Stimulated activated CD8-positive, alpha-beta memory T cell treated with anti-CD3 and anti-CD28 coated beads, Interleukin-15, amount 100 ng/mL, for 1 hour (primary cell): Measurements from ENCODE around the gene STK32C.

Source experiments
- DNase-seq: peaks from one replicate; pipeline ENCODE4 v3.0.0-alpha.2; 2020; ENCODE audit warnings: low read depth

The STK32C gene

DNA sequence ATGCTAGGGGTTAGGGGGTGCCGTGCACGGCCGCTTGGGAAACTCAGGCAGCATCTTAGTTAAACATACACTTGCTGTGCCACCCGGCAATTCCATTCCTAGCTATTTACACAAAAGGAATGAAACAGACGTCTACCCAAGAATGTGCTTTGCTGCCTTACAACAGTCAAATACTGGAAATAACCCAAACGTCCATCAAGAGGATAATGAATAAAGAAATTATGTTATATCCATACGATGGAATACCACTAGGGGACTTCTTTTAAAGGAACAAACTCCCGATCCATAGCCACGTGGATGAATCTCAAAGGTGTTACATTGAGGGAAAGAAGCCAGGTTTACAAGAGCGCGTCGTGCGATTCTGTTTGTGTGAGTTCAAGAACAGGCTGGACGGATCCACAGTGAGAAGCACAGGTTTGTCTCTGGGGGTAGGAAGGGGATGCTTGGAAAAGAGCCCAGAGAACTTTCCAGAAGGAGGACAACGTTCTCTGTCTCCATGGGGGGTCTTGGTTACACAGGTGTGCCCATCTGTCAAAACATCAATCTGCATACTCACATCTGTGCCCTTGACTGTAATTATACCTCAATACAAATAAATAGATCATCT lies 41.8 kb downstream of the STK32C start:
- no peak for DNase-seq

DNA sequence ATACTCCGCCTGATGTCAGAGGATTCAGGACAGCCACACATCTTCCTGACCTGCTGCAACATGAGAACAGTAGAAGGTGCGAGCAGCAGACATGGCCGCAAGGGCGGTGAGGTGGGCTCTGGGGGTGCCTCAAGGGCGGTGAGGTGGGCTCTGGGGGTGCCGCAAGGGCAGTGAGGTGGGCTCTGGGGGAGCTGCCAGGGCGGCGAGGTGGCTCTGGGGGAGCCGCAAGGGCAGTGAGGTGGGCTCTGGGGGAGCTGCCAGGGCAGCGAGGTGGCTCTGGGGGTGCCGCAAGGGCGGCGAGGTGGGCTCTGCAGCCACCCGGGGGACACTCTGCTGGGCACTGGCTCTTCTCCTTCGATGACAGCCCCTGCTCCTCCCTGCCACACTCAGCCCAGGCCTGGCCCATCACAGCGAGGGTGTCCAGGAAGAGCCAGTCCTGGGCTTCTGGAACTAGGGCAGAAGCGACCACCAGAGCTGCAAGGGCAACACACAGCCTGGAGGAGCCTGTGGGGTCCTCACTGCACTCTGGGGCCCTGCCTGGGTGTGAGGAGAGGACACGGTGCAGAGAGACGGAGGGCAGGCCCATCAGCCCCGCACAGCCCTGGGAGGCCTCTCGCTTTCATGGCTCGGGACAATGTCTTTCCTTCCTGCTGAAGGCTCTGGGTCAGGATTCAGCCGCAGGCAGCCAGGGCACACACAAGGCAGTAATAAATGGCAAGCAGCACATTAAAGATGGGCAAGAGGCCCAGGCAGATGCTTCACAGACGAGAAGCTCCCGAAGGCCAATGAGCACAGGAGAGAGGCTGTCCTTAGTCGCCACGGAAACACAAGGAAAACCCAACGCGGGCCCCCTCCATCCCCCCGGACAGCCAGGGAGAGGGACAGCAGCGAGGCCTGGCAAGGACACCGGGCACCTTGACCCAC lies 42.5 kb downstream of the STK32C start:
- DNase-seq, result no peak

DNA sequence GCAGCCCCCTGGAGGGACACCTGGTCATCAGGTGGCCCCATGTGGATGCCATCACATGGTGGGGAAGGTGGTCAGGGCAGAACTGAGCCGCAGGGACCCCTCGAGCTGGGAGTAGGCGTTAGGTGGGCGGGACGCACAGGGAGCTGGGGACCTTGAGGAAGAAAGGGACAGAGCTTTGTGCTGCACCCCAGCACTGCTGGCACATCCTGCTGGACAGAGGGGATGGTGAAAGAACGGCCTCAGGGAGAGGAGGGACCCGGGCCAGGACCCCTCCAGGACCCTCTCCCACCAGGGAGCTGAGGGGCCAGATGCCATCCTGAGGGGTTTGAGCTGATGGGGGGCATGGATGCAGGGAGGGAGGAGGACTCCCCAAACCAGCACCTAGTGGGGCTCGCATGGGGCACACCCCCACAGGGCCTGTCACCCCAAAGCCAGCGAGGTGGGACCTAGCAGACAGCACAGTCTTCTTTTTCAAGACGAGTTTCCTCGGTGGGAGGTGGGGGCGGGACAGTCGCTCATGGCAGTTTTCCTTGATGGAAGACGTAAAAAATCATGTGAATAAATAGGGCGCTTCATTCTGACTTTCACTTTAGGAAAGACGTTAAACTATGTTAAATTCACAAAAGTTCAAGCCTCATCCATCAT lies 43.3 kb downstream of the STK32C start:
- DNase-seq, result no peak

DNA sequence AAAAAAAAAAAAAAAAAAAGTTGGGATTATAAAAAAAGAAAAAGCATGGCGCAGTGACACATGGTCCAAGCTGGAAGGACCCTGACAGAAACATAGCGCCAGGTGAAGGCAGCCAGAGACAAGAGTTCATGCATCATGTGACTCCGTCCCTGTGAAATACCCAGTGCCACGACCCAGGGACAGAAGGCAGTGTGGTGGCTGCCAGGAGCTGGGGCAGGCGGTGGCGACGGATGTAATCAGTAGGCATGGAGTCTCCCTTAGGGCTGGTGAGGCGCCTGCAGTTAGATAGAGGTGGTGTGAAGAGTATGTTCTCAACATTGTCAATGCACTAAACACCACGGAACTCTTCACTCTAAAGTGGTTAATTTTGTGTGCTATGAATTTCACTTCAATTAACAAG lies 43.9 kb downstream of the STK32C start:
- no peak for DNase-seq

DNA sequence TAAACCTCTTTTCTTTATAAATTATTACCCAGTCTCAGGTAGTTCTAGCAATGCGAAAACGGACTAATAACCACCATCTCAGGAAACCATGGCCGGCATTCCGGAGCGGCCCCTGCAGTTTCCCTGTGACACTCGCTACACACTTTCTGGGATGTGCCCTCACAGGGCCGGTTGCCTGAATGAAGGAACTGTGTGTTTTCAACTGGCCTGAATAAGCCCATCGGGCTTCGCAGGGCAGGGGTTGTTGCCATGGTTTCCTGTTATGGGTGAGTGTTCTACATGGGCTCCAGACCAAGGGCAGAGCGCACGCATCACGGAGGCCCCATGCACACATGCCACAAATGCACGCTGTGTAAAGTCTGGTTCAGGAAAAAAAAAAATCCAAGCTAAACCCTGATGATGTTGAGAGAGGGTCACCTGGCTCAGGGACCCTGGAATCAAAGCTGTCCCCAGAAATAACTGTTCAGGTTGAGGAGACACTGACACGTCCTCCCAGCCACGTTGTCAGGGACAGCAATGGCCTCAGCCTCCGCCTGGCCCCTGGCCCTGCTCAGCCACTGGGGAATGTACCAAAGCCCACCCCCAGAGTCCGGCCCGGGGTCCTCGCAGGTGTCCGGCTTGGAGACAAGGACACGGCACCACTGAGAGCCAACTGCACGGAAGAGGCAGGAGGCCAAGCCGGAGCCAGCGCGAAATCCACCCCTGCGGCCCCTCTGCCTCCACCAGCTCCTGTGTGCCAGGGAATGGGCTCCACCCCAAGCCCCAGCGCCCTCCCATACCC lies 47.9 kb downstream of the STK32C start:
- DNase-seq, result no peak

DNA sequence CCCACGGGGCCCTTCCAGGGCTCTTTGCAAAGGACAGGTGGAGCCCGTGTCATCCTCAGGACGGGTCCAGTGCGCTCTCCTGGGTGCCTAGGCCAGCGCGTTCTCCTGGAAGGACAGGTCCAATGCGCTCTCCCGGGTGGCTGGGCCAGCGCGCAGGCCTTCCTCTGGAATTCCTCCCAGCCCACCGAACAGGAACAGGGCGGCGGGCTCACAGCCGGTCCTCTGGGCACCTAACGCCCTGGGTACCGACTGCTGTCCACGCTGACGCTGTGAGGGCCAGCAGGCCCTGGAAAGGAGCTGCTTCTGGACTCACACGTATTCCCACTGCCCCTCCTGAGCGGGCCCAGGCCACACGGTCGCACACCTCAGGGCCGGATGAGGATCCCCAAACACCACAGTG lies 49.3 kb downstream of the STK32C start:
- DNase-seq, result no peak

DNA sequence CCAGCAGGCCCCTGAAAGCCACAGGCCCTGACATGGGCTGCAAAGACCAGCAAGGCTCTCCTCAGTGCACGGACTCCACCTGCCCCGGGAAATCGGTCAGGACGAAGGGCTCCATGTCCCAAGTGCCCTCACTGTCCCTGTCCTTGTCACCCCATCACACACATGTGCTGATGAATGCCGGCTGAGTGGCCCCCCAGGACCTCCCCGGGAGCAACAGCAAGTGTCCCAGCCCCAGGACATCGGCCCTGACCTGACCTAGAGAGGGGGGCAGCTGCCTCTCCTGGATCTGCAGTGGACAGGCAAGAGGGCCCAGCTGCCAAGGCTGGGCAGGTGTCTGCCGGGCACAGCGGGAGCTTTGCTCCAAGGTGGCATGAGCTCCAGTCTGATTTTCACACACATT lies 49.8 kb downstream of the STK32C start:
- DNase-seq, result no peak

DNA sequence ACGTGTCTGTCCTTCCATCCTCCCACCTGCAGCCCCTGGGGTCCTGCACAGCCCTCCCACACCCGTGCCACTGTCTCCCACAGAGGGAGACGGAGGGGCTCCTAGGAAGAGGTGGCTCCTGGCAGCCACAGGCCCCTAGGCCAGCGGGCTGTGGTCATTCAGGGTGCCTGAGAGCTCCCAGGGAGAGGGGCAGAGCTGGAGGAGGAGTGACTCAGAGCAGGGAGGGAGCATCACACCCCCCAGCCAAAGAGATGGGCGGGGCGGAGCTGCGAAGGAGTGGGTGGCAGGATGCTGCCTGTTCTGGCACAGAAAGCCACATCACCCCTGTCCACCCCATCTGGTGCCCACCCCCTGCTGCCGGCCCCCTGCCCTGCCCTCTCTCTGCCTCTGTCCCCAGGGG lies 50.5 kb downstream of the STK32C start:
- no peak for DNase-seq

DNA sequence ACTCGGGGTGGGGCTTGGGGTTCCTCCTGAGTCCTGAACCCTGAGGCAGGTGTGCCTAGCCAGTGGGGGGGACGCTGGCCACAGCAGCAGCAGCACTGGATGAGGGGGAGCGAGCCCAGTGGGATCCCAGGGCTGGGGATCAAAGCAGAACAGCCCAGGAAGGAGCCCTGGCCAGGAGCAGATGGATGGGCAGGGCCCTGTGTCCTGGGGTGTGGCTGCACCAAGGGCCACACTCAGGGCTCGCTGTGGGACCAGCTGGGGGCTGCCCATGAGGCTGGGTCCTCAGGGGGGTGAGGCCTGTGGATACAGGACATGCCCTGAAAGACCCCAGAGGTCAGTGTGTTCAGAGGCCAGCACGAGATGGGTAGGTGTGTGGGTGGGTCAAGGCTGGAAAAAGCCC lies 50.9 kb downstream of the STK32C start:
- DNase-seq, result no peak

DNA sequence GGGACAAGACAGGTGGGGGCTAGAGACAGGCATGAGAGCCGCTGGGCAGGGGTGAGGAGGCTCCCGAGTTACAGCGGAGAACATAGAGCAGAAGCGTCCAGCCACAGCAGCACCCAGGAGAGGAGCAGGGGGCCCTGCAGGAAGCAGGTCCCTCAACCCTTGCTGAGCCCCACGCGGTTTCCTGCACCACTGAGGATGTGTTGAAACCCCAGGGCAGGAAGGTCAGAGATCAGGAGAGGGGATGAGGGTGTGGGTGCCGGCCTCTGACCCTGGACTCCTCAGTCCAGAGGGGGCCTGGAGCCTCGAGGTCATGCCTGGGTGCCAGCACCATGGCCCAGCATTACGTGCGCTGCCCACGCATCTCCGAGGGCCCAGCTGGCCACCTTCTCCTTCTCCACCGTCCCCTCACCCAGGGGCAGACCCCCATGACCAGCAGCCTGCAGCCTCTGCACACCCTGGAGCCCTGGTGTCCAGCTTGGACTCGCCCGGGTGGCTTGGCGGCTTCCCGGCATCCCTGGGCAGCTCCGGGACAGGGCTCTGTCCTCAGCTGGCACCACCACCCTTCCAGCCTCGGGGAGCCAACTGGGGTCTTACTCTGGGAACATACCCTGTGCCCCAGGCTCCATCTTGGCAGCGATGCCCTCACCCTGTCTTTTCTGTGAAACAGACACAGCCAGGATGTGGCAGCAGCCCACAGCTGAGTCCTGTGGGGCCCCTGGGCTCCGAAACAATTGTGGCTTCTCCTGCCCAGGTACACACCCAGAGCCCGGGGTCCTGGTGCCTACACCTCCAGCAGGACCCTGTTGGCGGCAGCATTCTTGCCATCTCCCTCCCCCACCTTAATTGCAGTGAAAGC lies 52.0 kb downstream of the STK32C start:
- DNase-seq, result no peak

DNA sequence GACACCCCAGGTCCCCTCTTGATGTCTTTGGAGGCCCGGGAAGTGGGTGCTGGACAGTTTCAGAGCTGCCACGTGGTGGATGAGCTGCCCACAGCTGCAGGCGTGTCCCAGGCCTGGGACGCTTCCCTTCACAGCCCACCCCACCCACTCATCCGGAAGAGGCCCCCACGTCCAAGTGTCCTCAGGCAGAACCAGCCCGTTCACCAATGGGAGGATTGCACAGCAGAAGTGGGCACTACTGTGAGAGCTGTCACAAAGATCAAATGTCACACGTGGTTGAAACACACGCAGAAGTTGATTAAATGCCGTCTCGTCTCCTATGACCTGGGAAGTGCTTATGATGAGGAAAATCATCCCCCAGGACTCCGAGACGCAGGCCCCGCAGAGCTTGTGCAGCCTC lies 52.9 kb downstream of the STK32C start:
- DNase-seq, result no peak

DNA sequence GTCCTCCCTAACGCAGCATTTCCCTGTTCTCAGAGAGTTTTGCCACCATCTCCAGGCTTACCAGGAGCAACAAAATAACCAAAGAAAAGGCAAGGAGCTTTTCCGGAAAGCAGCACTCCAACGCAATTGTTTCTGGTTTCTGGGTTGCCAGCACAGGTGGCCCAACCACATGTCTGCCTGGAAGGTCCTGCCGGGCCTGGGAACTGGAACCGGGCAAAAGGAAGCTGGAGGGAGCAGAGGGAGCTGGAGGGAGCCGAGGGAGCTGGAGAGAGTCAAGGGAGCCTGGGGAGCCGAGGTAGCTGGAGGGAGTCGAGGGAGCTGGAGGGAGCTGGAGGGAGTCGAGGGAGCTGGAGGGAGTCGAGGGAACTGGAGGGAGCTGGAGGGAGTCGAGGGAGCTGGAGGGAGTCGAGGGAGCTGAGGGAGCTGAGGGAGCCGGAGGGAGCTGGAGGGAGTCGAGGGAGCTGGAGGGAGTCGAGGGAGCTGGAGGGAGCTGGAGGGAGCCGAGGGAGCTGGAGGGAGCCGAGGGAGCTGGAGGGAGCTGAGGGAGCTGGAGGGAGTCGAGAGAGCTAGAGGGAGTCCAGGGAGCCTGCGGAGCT lies 54.6 kb downstream of the STK32C start:
- no peak for DNase-seq

DNA sequence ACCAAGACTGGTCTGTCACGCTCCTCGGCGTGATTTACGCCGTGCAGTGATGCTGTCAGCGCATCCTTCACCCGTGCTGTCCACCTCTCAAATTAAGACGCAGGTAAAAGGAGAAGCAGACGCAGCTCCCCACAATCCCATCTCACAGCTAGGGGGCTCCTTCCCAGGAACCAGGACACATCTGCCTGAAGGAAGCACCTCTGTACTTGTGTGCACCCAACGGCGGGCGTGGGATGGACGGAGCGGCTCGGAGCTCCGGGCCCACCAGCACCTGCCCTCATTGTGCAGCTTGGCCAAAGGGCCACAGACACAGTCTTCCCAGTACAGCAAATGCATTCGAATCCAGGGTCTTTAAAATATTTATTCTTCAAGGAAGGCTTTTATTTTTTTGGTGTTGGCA lies 55.3 kb downstream of the STK32C start:
- no peak for DNase-seq

DNA sequence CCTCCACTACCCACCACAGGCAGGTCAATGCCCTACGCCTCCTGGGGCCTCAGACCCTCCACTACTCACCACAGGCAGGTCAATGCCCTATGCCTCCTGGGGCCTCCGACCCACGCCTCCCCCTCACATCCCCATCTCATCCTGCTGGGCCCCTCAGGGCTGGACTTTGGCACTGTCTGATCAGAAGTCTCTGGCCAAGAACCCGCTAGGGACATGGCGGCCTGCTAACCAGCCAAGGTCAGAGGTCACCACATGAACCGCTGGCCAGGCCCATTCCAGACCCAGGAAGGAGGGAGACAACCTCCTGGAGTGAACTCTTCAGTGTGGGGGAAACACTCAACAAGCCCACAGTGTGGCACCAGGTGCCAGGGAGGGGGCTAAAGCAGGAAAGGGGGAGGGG lies 55.8 kb downstream of the STK32C start:
- no peak for DNase-seq

DNA sequence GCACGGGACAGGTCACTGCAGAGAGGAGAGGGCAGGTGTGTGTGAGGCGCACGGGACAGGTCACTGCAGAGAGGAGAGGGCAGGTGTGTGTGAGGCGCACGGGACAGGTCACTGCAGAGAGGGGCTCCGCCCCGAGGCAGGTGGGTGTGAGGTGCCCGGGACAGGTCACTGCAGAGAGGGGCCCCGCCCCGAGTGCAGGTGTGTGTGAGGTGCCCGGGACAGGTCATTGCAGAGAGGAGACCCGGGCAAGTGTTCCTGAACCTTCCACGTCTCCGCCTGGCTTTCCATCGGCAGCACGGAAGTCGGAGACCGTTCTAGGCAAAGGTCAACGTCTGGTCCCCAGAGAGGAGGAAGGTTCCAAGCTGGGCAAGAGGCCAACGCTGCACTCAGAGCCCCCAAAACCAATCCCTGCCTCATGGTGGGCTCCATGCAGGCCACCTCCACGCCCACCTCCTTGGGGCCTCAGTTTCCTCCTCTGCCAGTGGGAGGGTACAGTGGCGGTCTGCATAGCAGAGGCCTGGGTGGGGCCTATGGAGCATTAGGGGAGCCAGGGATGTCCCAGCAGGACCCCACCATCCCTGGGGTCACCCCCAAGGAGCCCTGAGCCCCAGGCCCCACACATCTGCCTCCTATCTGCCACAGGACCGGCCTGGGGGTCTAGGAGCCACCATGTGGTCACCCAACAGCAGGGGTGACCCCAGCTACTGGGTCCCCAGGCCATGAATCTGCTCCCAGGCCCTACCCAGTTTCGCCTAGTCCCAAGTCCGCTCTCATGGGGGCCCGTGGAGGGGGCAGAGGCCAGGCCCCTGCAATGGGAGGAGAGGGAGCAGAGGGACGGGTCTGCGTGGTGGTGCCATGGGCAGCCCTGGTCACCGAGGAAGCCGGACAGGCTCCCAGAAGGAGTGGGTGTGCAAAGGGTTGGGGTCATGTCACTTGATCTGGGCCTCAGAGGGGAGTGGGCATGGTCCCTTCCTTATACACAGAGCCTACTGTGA lies 57.0 kb downstream of the STK32C start:
- no peak for DNase-seq

DNA sequence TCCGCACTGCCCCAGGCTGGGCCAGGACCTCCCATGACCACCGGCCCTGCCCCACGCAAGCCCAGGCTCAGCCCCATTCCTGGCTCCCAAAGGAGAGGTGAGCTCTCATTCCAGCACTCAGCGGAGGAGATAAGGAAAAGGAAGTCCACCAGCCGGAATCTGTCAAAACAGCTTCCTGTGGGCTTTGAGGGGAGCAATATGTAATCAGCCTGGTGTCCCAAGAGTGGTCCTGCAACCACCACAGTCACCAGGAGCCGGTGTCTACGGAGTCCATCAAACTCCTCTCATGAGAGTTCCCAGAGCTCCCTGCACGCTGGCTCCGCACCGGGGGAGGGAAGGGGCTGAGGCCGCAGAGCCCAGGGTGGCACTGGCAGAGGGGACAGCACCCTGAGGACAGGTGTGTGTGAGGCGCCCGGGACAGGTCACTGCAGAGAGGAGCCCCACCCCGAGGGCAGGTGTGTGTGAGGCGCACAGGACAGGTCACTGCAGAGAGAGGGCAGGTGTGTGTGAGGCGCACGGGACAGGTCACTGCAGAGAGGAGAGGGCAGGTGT lies 57.9 kb downstream of the STK32C start:
- DNase-seq, result no peak

DNA sequence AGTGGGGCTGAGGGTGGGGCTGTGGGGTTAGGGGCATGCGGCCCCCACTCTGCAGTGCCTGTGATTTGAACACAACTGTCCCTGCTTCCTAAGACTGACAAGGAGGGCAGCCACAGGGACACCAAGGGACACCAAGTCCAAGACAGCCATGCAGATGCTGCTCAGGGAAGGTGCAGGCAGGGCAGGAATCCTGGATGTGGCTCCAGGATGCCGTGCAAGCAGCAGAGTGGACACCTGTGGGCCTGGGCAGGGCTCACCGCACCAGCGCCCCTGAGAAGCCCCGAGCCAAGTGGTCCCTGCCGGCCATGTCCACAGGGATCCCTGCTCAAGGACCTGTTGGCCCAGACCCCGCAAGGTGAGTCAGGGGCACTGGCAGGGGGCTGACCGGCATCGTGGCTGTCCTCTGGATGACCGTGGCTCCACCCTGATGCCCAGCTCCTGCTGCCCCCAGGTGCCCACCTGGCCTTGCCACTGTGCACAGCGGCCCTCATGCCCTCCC lies 58.5 kb downstream of the STK32C start:
- DNase-seq, result no peak

DNA sequence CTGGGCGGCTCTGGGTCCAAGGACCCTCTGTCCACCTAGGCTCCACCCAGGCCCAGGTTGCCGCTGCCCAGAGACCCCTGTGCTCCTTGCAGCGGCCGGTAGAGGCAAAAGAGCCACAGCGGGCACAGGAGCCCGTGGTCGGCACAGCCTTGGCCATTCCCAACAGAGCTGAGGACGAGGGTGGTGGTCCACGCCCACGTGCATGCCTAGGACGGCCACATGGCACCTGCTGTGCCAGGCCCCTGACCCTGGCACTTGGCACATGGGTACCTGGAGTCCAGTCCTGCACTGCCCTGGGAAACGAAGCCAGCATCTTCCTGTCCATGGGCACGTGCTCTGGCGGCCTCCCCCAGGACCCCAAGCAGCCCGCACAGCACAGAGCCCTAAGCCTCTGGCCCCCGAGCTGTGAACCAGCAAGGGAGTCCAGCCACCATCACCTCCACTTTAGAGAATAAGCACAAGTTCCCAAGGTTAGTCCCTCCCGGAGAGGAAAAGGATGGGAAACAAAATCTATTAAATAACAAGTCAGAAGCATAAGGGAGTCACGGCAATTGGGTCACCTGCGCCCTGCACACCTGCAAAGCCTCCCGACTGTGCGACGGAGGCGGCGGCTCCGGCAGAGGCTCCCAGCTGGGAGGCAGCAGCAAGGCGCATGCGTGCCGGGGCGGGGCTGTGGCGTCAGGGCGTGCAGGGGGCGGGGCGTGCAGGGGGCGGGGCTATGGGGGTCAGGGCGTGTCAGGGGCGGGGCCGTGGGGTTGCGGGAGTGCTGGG lies 59.1 kb downstream of the STK32C start:
- DNase-seq, result peak; percentile 55

DNA sequence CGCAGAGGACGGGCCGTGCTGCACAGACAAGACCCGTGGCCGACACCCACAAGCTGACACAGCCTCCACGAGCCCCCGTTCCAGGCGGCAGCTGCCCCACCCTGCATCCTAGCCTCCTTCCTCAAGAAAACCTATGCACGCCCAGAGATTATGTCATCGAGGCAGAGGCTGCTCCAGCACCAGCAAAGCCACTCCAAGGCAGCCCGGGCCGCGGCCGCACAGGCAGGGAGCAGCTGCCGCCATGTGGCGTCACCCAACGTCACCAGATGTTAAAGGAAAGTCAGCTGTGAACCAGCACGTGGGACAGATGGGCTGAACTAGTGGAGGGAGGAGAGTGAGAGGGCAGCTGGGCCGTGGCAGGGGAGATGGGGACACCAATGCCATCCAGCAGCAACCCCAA lies 59.8 kb downstream of the STK32C start:
- no peak for DNase-seq
